ENCODE data around the gene NINJ1. TPM values are rescaled to one million over a fixed set of nuclear protein-coding genes. Genes with fewer than 3 reads are reported as not detected.
A peak's percentile ranks its signal among the peaks of the same experiment; 100 is the strongest.

Gene NINJ1
- total and polyA plus RNA-seq, 2 of the 13 experiments (the other 11 are each of a cell fraction or from before 2014, with no cell fraction given), result 81.2 to 92.1 TPM

- TF ChIP-seq ZNF615 (CRISPR knock-in tag; IDR thresholded peaks at IDR 0.05; ENCODE audit: borderline replicate concordance), result no peak
- TF ChIP-seq POLR2G (IDR thresholded peaks at IDR 0.05; ENCODE audit: low read depth, low read length), result peak; percentile 78
- no peak for TF ChIP-seq NFAT5 (CRISPR knock-in tag; IDR thresholded peaks at IDR 0.05)
- no peak for TF ChIP-seq ZNF333 (CRISPR knock-in tag; IDR thresholded peaks at IDR 0.05; ENCODE audit: borderline replicate concordance)
- TF ChIP-seq HINFP (CRISPR knock-in tag; IDR thresholded peaks at IDR 0.05; ENCODE audit: low read depth), result 0 out of 2 replicates have a peak, but pooled peaks have one; percentile 58
- peak; percentile 94 for TF ChIP-seq HDAC1 (CRISPR knock-in tag; IDR thresholded peaks at IDR 0.05)
- TF ChIP-seq CHD2 (IDR thresholded peaks at IDR 0.05; ENCODE audit: low read depth, low read length), result no peak
- TF ChIP-seq ZNF792 (CRISPR knock-in tag; IDR thresholded peaks at IDR 0.05), result peak; percentile 79; the same call in 1 of the 2 replicates
- no peak for TF ChIP-seq TRIM22 (IDR thresholded peaks at IDR 0.05)
- TF ChIP-seq ZNF605 (CRISPR knock-in tag; IDR thresholded peaks at IDR 0.05), result peak; percentile 97
- TF ChIP-seq SMAD1 (CRISPR knock-in tag; IDR thresholded peaks at IDR 0.05; ENCODE audit: borderline replicate concordance, low read depth), result peak; percentile 94
- TF ChIP-seq ZFX (CRISPR knock-in tag; IDR thresholded peaks at IDR 0.05; ENCODE audit: low read depth), result peak; percentile 92
- no peak; the same call in 1 of the 2 replicates for TF ChIP-seq ZNF503 (CRISPR knock-in tag; IDR thresholded peaks at IDR 0.05)
- peak; percentile 94 for TF ChIP-seq AGO1 (IDR thresholded peaks at IDR 0.05; ENCODE audit: low read depth, low read length, poor library complexity, severe bottlenecking)
- peak; percentile 74 for TF ChIP-seq NCOA2 (CRISPR knock-in tag; IDR thresholded peaks at IDR 0.05)
- TF ChIP-seq KAT7 (CRISPR knock-in tag; IDR thresholded peaks at IDR 0.05; ENCODE audit: borderline replicate concordance), result no peak
- TF ChIP-seq ZNF564 (CRISPR knock-in tag; IDR thresholded peaks at IDR 0.05), result peak; percentile 52; the same call in 1 of the 2 replicates
- TF ChIP-seq ZNF563 (CRISPR knock-in tag; IDR thresholded peaks at IDR 0.05), result peak; percentile 93; the same call in 1 of the 2 replicates
- TF ChIP-seq ZSCAN31 (CRISPR knock-in tag; IDR thresholded peaks at IDR 0.05; ENCODE audit: low read depth), result peak; percentile 90
Observed at GRCh38 chr9:93119953-93120845, 13.9 kb downstream of the NINJ1 start (continued).
